G401.6 (cell line): ENCODE data around the gene EYA4.

Source experiments
- FAIRE-seq: peaks from 2 replicates; lab custom pipeline; 2012; peaks lifted over from hg19 to GRCh38; lab: Jason Lieb, UNC

EYA4 gene, protein sequence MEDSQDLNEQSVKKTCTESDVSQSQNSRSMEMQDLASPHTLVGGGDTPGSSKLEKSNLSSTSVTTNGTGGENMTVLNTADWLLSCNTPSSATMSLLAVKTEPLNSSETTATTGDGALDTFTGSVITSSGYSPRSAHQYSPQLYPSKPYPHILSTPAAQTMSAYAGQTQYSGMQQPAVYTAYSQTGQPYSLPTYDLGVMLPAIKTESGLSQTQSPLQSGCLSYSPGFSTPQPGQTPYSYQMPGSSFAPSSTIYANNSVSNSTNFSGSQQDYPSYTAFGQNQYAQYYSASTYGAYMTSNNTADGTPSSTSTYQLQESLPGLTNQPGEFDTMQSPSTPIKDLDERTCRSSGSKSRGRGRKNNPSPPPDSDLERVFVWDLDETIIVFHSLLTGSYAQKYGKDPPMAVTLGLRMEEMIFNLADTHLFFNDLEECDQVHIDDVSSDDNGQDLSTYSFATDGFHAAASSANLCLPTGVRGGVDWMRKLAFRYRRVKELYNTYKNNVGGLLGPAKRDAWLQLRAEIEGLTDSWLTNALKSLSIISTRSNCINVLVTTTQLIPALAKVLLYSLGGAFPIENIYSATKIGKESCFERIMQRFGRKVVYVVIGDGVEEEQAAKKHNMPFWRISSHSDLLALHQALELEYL

DNA sequence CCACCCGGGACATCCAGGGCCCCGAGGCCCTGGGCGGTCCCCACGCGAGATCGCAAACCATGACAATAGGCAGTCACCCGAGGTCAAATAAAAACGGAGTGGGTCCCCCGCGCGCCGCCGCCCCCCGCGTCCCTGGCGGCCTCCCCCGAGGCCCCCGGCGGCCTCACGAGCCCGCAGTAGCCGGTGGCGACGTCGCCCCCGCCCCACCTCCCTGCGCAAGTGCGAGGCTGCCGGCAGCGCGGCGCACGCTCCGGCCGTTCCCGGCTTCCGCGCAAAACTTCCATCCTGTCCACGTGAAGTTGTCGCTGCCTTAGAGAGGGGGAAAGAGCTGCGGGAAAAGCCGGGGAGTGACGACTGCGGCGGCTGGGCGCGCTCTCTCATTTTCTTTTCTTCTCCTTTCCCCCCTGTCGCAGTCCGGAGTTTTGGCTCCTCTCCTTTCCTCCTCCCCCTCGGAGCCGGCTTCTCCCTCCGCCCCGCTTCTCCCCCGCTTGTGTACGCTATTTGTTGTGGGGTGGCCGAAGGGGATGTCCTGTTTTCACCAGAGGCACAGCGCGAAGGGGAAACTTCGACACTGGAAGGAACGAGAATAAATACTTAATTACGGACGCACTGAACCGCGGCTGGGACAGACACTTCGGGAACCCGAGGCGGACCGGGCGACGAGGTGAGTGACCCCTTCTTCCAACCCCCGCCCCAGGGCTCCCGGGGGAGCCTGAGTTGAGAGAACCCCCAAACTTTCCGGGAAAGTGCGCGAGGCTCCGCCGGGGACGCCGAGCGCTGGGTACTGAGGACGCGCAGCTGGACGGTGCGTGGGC lies at the start of gene EYA4:
EYA4 (plus strand) TSS at position 272 of the 815 bp plus-strand sequence. CDS start 33,424 bp downstream, outside the sequence.
- no peak for FAIRE-seq

DNA sequence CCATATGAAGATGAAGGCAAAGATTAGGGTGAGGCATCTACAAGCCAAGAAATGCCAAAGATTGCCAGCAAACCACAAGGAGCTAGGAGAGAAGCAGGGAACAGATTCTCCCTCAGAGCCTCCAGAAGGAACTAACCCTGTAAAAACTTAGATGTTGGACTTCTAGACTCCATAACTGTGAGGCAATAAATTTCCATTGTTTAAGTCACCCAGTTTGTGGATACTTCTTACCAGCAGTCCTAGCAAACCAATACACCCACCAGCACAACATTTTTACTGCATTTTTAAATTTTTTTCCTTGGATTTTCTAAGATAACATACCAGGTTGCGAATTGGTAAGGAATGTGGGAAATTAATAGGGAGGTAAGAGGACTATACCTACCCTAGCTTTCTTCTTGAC lies 47.8 kb upstream of the EYA4 start:
- no peak for FAIRE-seq

DNA sequence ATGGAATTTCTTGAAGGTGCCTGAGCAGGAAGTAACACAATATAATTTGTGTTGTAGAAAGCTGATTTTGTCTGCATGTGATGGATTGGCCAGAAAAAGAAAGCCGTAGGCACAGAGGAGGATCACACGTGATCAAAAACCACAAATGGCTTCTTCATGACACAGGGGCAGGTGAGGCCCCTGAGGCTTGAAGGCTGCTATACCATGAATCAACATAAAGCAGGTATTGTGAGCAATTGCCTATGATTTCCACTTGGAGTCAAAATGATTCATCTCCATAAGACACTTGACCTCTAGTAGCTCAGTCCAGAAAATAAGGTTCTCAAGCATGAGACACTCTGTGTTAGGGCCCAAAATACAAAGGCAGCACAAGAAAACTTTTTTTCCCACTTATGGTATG lies 42.4 kb upstream of the EYA4 start:
- FAIRE-seq = no peak

DNA sequence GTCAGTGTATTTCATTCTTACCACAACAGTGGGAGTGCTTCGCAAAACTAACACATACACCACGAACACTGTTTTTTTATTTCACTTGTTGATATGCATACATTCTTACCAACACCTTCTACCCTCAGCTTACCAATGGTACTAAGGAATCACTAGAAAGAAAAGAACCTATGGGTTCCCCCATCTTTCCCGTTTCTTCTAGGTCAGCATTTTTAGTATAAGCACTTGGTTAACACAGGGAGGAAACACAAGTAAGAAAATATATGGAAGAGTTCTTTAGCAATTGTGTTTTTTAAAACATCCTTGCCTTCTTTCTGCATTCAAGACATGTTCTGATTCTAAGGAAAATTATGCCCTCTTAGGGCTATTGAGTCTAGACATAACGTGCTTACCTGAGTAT lies 39.9 kb upstream of the EYA4 start:
- FAIRE-seq = no peak

DNA sequence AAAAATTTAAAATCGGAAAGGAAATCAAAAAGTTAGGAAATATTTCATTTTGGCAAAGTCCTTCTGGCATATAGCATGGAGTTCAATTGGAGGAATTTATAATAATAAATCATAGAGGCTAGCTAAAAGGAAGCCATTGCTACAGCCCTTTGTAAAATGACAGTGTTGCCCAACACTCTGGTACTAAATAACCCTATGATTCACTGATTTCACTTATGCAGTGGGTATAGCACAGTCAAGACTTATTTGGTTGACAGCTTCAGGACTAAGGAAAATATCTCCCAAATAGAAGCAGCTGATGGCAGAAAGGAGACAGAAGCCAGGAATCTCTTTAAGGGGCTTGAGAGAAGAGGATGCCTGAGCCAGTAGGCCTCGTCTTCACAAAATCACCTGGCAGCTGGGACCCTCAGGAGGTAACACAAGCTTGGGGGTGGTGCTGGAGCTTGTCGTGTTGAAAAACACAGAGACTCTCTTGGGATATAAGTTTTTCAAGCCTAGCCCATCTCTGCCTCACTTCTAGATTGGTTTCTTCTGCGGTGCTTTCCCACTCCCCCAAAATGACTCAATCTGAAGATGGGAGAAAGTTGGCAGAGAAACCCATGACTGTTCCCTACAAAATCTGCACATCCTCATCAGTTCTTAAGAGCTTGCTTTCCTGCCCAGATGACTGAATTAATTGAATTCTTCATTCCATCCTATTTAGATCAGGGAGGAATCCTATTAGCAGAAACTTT lies 38.4 kb upstream of the EYA4 start:
- FAIRE-seq = no peak

DNA sequence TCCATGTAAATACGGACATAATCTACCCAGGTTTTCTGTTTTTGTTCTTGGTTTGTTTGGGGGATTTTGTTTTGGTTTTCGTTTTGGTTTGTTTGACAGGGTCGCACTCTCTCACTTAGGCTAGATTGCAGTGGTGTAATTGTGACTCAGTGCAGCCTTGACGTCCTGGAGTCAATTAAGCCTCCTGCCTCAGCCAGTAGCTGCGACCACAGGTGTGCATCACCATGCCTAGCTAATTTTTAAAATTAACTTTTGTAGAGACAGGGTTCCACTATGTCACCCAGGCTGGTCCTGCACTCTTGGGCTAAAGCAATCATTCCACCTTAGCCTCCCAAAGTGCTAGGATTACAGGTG lies 37.8 kb upstream of the EYA4 start:
- no peak for FAIRE-seq

DNA sequence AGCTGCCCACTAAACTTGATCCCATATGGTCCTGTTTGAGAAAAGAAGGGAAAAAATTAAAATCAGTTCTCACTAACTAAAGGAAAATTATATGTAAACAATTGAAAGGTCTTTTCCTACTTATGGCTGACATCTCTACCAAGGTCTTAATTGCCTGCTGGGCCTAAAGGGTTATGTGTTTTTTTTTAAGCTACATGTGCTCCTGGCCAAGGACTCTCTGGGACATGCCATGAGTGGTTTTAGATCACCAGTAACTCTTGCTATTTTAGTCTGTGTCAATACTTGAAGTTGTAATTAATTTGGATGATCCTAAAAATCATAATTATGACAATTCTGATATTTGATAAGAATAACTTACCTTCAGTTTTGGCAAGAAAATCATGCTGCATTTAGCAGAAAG lies 35.9 kb upstream of the EYA4 start:
- FAIRE-seq = no peak

DNA sequence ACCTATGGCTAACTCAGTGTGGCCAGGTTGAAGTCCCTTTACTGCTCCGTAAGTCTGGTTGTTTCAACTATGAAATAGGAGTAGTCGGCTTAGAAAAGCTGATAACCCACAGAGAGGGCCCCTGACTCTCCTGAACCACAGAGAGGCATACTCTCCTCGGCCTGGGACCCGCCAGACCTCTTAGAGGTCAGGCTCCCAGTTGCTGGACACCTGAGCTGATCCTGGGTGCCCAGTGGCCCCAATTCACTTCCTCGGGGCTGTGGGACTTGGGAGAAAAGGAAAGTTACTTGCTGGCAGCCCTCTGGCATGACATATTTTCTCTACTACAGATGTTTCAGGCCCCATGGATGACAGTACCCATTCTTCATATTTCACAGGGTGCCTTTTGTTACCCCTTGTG lies 34.2 kb upstream of the EYA4 start:
- no peak for FAIRE-seq

DNA sequence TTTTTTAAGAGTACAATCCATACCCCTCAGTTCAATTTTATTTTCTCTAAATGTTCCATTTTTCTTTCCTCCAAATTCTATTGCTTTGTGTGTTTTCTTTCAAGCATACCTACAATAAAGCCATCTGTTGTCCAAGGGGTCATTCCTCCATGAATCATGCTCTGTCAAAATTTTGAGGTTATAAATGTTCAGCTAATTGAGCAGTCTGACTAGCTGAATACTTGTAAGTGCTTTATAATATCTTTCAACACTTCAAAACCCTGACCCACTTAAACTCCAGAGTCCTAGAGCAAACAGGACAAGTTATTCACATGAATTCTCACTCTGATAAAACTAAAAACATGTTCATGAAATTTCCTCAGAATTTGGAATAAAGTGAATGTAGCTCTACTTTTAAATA lies 33.4 kb upstream of the EYA4 start:
- no peak for FAIRE-seq

DNA sequence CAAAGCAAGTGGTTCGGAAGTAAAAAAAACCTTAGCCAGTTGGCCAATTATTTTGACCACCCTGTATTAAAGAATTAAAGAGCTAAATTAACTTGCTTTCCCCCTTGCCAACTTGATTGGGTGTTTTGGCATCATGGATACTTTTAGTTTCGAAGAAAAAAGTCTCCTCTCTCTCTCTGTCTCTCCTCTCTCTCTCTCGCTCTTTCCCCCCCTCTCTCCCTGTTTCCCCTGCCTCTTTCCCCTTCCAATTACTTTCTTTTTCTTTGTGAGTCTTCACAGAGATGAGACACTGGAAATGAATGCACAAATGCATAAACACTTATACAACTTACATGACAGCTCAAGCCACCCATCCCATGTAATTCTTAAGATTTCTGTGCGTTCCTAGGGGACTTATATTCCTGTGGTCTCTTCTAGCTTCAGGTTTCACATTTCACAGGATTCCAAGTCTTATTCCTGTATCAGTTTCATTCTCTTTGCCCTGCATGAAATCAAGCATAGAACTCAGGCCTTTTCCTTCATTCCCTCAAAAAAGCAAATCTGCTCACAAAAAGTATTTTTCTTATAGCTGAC lies 32.9 kb upstream of the EYA4 start:
- FAIRE-seq = no peak

DNA sequence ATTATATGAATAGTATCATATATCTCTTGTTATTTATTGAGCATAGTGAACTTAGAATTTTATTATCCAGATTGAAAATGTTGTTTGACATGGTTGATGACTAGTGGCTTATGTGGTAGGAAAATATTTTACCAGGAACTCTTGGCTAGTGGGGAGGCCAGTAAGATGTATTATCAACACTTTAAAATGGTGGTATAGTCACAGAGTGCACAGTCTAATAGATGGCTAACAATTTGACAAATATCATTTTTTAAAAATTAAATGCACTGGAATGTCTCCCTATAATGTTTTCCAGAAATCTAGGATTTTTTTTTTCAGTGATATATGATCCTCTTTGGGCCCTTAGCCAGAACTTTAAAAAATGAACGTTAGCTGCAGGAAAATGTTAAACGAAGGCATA lies 26.9 kb upstream of the EYA4 start:
- FAIRE-seq = no peak

DNA sequence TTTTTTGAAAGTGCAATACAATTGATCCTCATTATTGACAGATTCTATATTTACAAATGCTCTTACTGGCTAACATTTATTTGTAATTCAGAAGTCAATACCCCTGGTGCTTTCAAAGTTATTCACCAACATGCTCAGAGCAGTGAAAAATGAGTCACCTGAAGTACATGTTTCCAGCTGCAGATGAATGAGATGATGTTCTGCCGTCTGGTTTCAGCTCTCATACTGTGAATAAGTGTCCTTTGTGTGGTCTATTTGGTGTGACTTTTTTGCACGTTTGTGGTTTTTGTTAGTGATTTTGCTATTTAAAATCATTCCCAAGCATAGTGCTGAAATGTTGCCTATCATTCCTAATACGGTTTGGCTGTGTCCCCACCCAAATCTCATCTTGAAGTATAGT lies 22.3 kb upstream of the EYA4 start:
- FAIRE-seq = no peak

DNA sequence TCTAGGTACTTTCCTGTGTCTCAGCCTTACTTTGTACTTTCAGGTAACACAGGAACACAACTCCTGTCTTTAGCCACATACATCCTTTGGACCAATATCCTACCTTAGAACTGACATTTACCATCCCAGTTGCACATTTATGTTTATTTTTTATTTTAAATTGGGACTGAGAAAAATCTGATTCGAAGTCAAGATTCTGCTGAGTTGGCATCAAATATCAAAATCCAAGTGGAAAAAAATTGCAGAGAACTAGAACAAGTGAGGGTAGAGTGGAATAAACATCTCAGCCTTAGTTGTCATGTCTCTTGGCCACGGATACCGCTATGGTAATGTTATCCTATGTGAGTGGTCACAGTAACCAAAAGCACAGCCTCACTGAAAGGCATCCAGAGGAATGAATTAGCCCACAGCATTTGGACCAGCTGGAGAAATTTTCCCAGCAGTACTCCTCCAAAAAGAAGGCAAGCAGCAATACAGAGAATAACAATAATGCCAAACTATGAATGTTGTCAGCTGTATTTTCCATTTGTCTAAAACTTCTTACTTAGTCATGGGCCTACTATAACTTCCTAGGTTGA lies 17.6 kb upstream of the EYA4 start:
- no peak for FAIRE-seq

DNA sequence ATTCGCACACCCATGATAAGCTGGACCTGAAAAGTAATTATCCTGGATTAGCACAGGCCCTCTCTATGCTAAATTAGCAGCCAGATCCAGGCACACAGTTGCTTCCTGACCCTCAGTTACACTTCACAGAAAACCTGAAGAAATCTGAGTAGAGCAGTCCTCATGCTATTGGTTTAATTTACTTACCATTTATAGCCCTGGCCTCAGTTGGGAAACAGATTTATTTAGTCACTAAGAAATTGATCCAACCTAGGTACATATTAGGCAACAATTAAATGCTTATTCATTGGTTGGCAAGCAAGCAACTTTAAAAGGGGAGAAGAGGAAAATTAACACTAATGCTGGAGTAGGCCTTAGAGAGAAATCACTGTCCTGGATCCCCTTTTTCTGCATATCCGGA lies 15.6 kb upstream of the EYA4 start:
- no peak for FAIRE-seq

DNA sequence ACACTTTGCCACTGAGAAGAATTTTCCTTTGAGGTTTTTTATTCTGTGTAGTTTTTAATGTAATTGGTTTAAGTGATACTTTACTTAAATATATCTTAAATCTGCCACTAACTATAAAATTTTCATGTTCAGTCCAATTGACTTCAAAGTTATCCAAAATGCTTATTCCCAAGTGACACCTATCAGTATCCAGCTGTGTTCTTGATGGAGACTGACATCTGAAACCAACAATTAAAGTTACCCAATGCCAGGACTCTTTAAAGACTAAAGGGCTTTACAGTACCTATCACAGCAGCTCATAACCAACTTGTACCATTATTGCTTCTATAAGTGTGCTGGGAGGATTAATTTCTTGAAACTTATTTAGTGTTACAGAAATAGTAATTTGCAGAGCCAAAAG lies 13.8 kb upstream of the EYA4 start:
- FAIRE-seq = no peak

DNA sequence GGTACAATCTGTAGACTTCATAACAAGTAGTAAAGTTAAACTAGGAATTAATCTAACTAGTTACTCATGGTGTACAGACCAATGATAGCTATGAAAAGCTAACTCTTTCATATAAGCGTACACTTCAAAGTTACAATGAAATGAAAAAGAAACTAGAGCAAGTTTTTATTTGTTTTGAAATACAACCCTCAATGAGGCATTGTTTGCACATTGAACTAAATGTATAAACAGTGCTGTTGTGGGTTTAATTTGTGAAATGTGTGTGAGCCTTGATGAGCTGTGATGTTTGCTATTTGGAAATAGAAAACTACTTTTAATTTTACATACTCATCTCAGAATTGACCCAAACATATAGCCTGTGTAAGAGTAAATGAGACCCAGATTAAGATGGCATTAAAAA lies 11.1 kb upstream of the EYA4 start:
- FAIRE-seq = no peak

DNA sequence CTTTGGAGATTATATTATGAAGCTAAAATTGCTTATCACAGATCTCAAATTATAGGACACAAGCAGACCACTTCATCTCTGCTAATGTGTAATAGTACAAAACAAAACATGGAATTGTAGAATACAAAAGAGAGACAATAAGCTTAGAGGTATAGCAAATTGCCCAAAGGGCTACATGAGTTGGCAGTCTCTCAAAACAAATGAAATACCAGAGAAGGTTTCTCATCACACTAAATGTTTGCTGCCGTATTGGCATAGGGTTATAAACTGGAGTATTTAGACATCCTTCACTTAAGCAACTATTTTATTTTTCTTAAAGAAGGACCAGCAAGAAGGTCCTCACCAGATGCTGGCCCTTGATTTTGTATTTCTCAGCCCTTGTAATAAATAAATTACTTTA lies 5.9 kb upstream of the EYA4 start:
- no peak for FAIRE-seq

DNA sequence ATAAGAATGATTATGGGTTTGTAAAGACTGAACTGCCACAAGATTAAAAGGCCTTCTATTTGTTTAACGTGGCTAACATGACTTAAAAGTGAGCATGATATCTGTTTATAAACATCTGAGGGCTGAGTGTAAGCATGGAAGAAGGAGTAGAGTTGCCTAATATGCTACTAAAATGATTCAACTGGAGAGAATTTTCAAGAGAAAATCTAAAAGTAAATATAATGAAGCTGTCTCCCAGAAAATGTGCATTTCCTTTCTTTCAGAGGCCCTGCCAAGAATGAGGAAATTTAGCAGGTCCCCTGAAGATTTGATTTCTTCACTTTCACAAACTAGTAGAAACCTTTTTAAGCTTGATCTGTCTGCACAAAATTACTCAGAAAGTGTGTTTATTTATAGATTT lies 4.2 kb upstream of the EYA4 start:
- no peak for FAIRE-seq

DNA sequence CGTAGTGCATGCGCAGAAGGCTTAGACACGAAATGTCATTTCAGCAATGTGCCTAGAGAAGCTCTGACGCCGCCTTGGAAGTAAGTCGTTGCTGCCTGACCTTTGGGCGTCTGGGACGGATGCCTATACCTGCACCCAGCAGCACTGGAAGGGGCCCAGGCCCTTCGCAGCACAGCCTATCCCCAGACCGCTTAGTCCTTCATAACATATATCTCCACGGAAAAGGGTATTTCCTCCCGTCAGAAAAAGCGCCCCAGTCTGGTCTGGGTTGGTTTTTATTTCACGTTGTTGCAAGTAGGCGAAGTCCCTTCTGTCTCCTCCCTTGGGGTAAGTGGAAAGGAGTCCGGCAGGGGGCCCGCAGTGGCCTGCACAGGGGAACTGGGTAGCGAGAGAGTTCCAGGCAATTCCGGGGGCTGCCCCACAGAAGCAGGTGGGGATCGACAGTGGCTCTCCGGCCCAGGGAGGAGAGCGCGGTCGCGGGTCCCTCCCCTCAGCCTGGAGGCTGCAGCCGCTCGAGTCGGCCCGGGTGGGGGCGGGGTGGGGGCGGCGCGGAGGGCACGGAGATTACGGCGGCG lies 559 bp upstream of the EYA4 start:
- no peak for FAIRE-seq

DNA sequence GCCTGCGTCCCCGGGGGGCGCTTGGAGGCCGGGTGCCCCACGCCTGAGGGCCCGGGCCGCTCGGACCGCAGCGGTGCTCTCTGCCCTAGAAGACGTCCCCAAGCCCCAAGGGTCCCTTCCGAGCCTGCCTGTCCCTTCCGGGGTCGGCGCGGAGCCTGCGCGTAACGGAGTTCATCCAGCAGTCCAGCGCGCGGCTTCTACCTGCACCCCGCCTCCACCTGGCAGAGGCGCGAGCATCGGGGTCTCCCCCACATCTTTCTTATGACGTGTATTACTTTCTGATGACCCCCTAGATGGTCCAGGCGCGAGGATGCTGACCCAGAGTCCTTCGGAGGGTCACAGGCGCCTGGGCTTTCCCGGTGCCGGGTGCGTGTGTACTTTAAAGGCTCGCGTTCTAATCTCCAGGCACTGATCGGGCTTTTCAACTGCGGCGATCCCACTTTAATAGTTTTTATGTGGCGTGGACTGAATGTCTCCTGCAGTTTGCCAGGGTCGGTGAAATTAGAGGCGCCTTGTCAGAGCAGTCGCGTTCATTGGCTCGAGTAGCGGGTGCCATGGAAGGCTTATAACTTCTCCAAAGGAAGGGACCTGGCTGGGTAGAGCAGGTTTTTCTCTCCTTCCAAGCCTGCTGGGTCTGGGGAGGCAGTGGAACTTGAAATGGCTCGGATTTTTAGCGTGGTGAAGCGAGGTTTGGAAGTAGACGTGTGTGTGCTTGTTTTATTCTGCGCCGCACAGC lies 912 bp downstream of the EYA4 start:
- FAIRE-seq = no peak
